HepG2 (cell line): ENCODE measurements around the gene STEAP1B. TPM values are rescaled to one million over a fixed set of nuclear protein-coding genes. Genes with fewer than 3 reads are reported as not detected.
A peak's percentile ranks its signal among the peaks of the same experiment; 100 is the strongest.

ENCODE experiments used
- AHR ChIP-seq: IDR thresholded peaks from 2 replicates; pipeline ENCODE4 v1.6.1; 2018; ENCODE audit warnings: missing genetic modification reagents, missing compliant biosample characterization
- CENPT ChIP-seq: sonication (generic); formaldehyde crosslinking; IDR thresholded peaks from 2 replicates; pipeline ENCODE4 v1.8.0; 2022; ENCODE audit warnings: low read depth, mild to moderate bottlenecking, moderate library complexity, missing genetic modification reagents
- DZIP1 ChIP-seq: sonication (generic); formaldehyde crosslinking; IDR thresholded peaks from 2 replicates; pipeline ENCODE4 v1.5.0; 2020; ENCODE audit warnings: mild to moderate bottlenecking, missing genetic modification reagents
- ELF4 ChIP-seq: sonication (generic); formaldehyde crosslinking; IDR thresholded peaks from 2 replicates; pipeline ENCODE4 v1.5.0; 2020; ENCODE audit warnings: missing genetic modification reagents, mild to moderate bottlenecking, moderate library complexity, borderline replicate concordance
- HMGA1 ChIP-seq: sonication (generic); formaldehyde crosslinking; conservative IDR thresholded peaks from 2 replicates; pipeline ENCODE4 v1.4.0; 2020; ENCODE audit warnings: missing genetic modification reagents
- JARID2 ChIP-seq: sonication (generic); formaldehyde crosslinking; IDR thresholded peaks from 2 replicates; pipeline ENCODE4 v1.8.1; 2023; ENCODE audit warnings: missing genetic modification reagents, inconsistent platforms; ENCODE audit not compliant: insufficient replicate concordance
- MAFG ChIP-seq: sonication (generic); formaldehyde crosslinking; IDR thresholded peaks from 2 replicates; pipeline ENCODE4 v1.5.1; 2020; ENCODE audit warnings: mild to moderate bottlenecking, missing genetic modification reagents
- NBN ChIP-seq: fragments of 450-650 bp; conservative IDR thresholded peaks from 2 replicates; pipeline ENCODE4 v1.6.1; 2017
- PRDM15 ChIP-seq: sonication (generic); formaldehyde crosslinking; IDR thresholded peaks from 2 replicates; pipeline ENCODE4 v1.4.0; 2020; ENCODE audit warnings: missing genetic modification reagents
- SKI ChIP-seq: fragments of 450-650 bp; IDR thresholded peaks from one replicate; pipeline ENCODE4 v1.6.1; 2018; ENCODE audit warnings: mild to moderate bottlenecking; ENCODE audit not compliant: partially characterized antibody
- SKIL ChIP-seq: sonication (generic); formaldehyde crosslinking; IDR thresholded peaks from 2 replicates; pipeline ENCODE4 v1.8.0; 2022; ENCODE audit warnings: missing genetic modification reagents, mild to moderate bottlenecking, moderate library complexity, borderline replicate concordance
- ZBTB1 ChIP-seq: sonication (generic); formaldehyde crosslinking; IDR thresholded peaks from 2 replicates; pipeline ENCODE4 v1.4.0; 2020; ENCODE audit warnings: missing genetic modification reagents, borderline replicate concordance
- ZNF224 ChIP-seq: sonication (generic); formaldehyde crosslinking; IDR thresholded peaks from 2 replicates; pipeline ENCODE4 v1.5.0; 2020; ENCODE audit warnings: mild to moderate bottlenecking, missing genetic modification reagents
- ZNF253 ChIP-seq: sonication (generic); formaldehyde crosslinking; IDR thresholded peaks from 2 replicates; pipeline ENCODE4 v1.8.0; 2022; ENCODE audit warnings: mild to moderate bottlenecking, missing genetic modification reagents, borderline replicate concordance
- ZNF569 ChIP-seq: sonication (generic); formaldehyde crosslinking; IDR thresholded peaks from 2 replicates; pipeline ENCODE4 v1.5.0; 2020; ENCODE audit warnings: mild to moderate bottlenecking, missing genetic modification reagents, moderate library complexity, borderline replicate concordance
- ZNF7 ChIP-seq: IDR thresholded peaks from 2 replicates; pipeline ENCODE4 v1.6.1; 2016; ENCODE audit warnings: missing biosample characterization, missing genetic modification reagents
- ZNF781 ChIP-seq: sonication (generic); formaldehyde crosslinking; IDR thresholded peaks from 2 replicates; pipeline ENCODE4 v1.5.1; 2020; ENCODE audit warnings: borderline replicate concordance, mild to moderate bottlenecking, missing genetic modification reagents; ENCODE audit errors: not compliant biosample characterization
- ZNF782 ChIP-seq: sonication (generic); formaldehyde crosslinking; IDR thresholded peaks from 2 replicates; pipeline ENCODE4 v1.4.0; 2020; ENCODE audit warnings: missing genetic modification reagents, mild to moderate bottlenecking, borderline replicate concordance
- polyA plus RNA-seq, 8 experiments: library from polyadenylated mRNA; depleted of rRNA in 3 of 8; stranded (reverse) in 7 of 8; unstranded in 1 of 8; fragments of >200 nt; fragmentation: Illumina TruSeq in 4 of 8; extraction: Trizol in 4 of 8; gene quantifications; 2 replicates each; pipeline versions ENCODE4 v1.2.1 to v1.2.3, GENCODE V29; 2011 to 2016; ENCODE audit warnings: low read depth in 4 of 8, missing spikeins in 1 of 8, mixed read lengths in 1 of 8; ENCODE audit not compliant: insufficient read depth in 1 of 8
- total RNA-seq, 5 experiments: library from RNA; depleted of rRNA; stranded (reverse); fragments of >200 nt; fragmentation: Illumina TruSeq; extraction: Trizol; gene quantifications; 2 replicates each; pipeline ENCODE4 v1.2.3, GENCODE V29; 2016; ENCODE audit warnings: low read depth in 1 of 5

STEAP1B gene
- total and polyA plus RNA-seq, 2 of the 13 experiments (the other 11 are each of a cell fraction or from before 2014, with no cell fraction given), result not detected

GRCh38 chr7:22443370-22444180 lies 56.4 kb downstream of the STEAP1B start (continued):
- TF ChIP-seq SKIL (CRISPR knock-in tag), result peak; percentile 58; the same call in 1 of the 2 replicates
- peak; percentile 88; the same call in 1 of the 2 replicates for TF ChIP-seq ZNF569 (CRISPR knock-in tag)
- 0 out of 2 replicates have a peak, but pooled peaks have one; percentile 29 for TF ChIP-seq AHR
- TF ChIP-seq ZNF782 (CRISPR knock-in tag), result no peak; the same call in 1 of the 2 replicates
- TF ChIP-seq ZNF224 (CRISPR knock-in tag), result no peak
- TF ChIP-seq HMGA1 (CRISPR knock-in tag), result no peak
- no peak for TF ChIP-seq JARID2
- no peak for TF ChIP-seq DZIP1 (CRISPR knock-in tag)
- no peak for TF ChIP-seq ELF4 (CRISPR knock-in tag)
- no peak for TF ChIP-seq ZNF781 (CRISPR knock-in tag)
- no peak for TF ChIP-seq SKI
- peak; percentile 85; the same call in 1 of the 2 replicates for TF ChIP-seq ZNF253 (CRISPR knock-in tag)
- TF ChIP-seq ZNF7, result peak; percentile 11; the same call in 1 of the 2 replicates
- no peak for TF ChIP-seq CENPT
- no peak for TF ChIP-seq PRDM15 (CRISPR knock-in tag)
- TF ChIP-seq MAFG (CRISPR knock-in tag), result no peak
- no peak for TF ChIP-seq NBN
- TF ChIP-seq ZBTB1 (CRISPR knock-in tag), result no peak
